D721Med (cell line): Measurements from ENCODE around the gene HNRNPM.

Experiments
- DNase-seq: peaks from one replicate; pipeline ENCODE4 v3.0.0; 2011; ENCODE audit warnings: low spot score; ENCODE audit not compliant: insufficient read length
- FAIRE-seq: peaks from 2 replicates; lab custom pipeline; 2011; peaks lifted over from hg19 to GRCh38; lab: Jason Lieb, UNC
- CTCF ChIP-seq: IDR thresholded peaks from 2 replicates; pipeline ENCODE4 v1.5.1; 2012; ENCODE audit warnings: mild to moderate bottlenecking, control low read depth; ENCODE audit not compliant: insufficient read depth; ENCODE audit errors: missing control alignments

Gene HNRNPM

GRCh38 chr19:8460516-8461298 lies 15.9 kb downstream of the HNRNPM start:
- TF ChIP-seq CTCF, result no peak
- DNase-seq (no peak), FAIRE-seq (no peak)

- TF ChIP-seq CTCF, result no peak
- DNase-seq (no peak), FAIRE-seq (no peak)
Observed at GRCh38 chr19:8461376-8461775, 16.6 kb downstream of the HNRNPM start.

GRCh38 chr19:8461891-8462290 lies 17.1 kb downstream of the HNRNPM start:
- FAIRE-seq (no peak), DNase-seq (no peak)
- TF ChIP-seq CTCF, result no peak

- DNase-seq, result no peak
- TF ChIP-seq CTCF, result no peak
- no peak for FAIRE-seq
Observed at GRCh38 chr19:8462571-8462970, 17.8 kb downstream of the HNRNPM start.

GRCh38 chr19:8463365-8463764 lies 18.6 kb downstream of the HNRNPM start:
- FAIRE-seq, result no peak
- no peak for TF ChIP-seq CTCF
- no peak for DNase-seq

GRCh38 chr19:8466018-8466417 lies 21.2 kb downstream of the HNRNPM start:
- no peak for FAIRE-seq
- no peak for DNase-seq
- TF ChIP-seq CTCF, result no peak

GRCh38 chr19:8468124-8468523 lies 23.3 kb downstream of the HNRNPM start:
- DNase-seq, result no peak
- no peak for FAIRE-seq
- TF ChIP-seq CTCF, result no peak
